HepG2 (cell line): ENCODE data around the gene EPB41. TPM values are rescaled to one million over a fixed set of nuclear protein-coding genes. Genes with fewer than 3 reads are reported as not detected.

ENCODE experiments used
- ARNT ChIP-seq: fragments of 450-650 bp; IDR thresholded peaks from 2 replicates; pipeline ENCODE4 v1.6.1; 2017
- CBX1 ChIP-seq: IDR thresholded peaks from one replicate; pipeline ENCODE4 v1.6.1; 2016; ENCODE audit warnings: antibody characterized with exemption, low read depth
- CREBL2 ChIP-seq: sonication (generic); formaldehyde crosslinking; IDR thresholded peaks from 2 replicates; pipeline ENCODE4 v1.8.1; 2023; ENCODE audit warnings: missing genetic modification reagents, mild to moderate bottlenecking, borderline replicate concordance
- DZIP1 ChIP-seq: sonication (generic); formaldehyde crosslinking; IDR thresholded peaks from 2 replicates; pipeline ENCODE4 v1.5.0; 2020; ENCODE audit warnings: mild to moderate bottlenecking, missing genetic modification reagents
- FIP1L1 ChIP-seq: fragments of 200-400 bp; formaldehyde crosslinking; IDR thresholded peaks from 2 replicates; pipeline ENCODE4 v1.6.1; 2018; ENCODE audit warnings: low read depth, mild to moderate bottlenecking, low read length, moderate library complexity, borderline replicate concordance; ENCODE audit not compliant: insufficient read depth
- GMEB2 ChIP-seq: IDR thresholded peaks from 2 replicates; pipeline ENCODE4 v1.6.1; 2016; ENCODE audit warnings: missing biosample characterization, missing genetic modification reagents, low read depth
- KLF15 ChIP-seq: sonication (generic); formaldehyde crosslinking; IDR thresholded peaks from 2 replicates; pipeline ENCODE4 v1.8.1; 2023; ENCODE audit warnings: borderline replicate concordance, mild to moderate bottlenecking, inconsistent platforms, missing genetic modification reagents, mixed read lengths
- MAFG ChIP-seq: sonication (generic); formaldehyde crosslinking; IDR thresholded peaks from 2 replicates; pipeline ENCODE4 v1.5.1; 2020; ENCODE audit warnings: mild to moderate bottlenecking, missing genetic modification reagents
- NBN ChIP-seq: fragments of 450-650 bp; conservative IDR thresholded peaks from 2 replicates; pipeline ENCODE4 v1.6.1; 2017
- RAD51 ChIP-seq: fragments of 450-650 bp; IDR thresholded peaks from 2 replicates; pipeline ENCODE4 v1.6.1; 2016; ENCODE audit warnings: borderline replicate concordance
- RARA ChIP-seq: IDR thresholded peaks from 2 replicates; pipeline ENCODE4 v1.6.1; 2016; ENCODE audit warnings: missing genetic modification reagents, missing compliant biosample characterization
- RFX1 ChIP-seq: fragments of 450-650 bp; IDR thresholded peaks from 2 replicates; pipeline ENCODE4 v1.6.1; 2017
- SNAI1 ChIP-seq: sonication (generic); formaldehyde crosslinking; IDR thresholded peaks from 2 replicates; pipeline ENCODE4 v1.5.0; 2020; ENCODE audit warnings: mild to moderate bottlenecking, missing genetic modification reagents, borderline replicate concordance
- TEAD3 ChIP-seq: optimal IDR thresholded peaks from 2 replicates; pipeline ENCODE3; 2016; ENCODE audit warnings: borderline replicate concordance
- ZBTB3 ChIP-seq: sonication (generic); formaldehyde crosslinking; IDR thresholded peaks from 2 replicates; pipeline ENCODE4 v1.4.0; 2020; ENCODE audit warnings: low read depth, mild to moderate bottlenecking, moderate library complexity, missing genetic modification reagents, borderline replicate concordance
- ZNF143 ChIP-seq: sonication (generic); formaldehyde crosslinking; IDR thresholded peaks from 2 replicates; pipeline ENCODE4 v1.4.0; 2020; ENCODE audit warnings: missing genetic modification reagents
- ZNF33B ChIP-seq: sonication (generic); formaldehyde crosslinking; IDR thresholded peaks from 2 replicates; pipeline ENCODE4 v1.5.1; 2020; ENCODE audit warnings: mild to moderate bottlenecking, missing genetic modification reagents
- ZNF670 ChIP-seq: sonication (generic); formaldehyde crosslinking; IDR thresholded peaks from 2 replicates; pipeline ENCODE4 v1.8.0; 2022; ENCODE audit warnings: mild to moderate bottlenecking, missing genetic modification reagents, borderline replicate concordance
- ZNF780A ChIP-seq: sonication (generic); formaldehyde crosslinking; IDR thresholded peaks from 2 replicates; pipeline ENCODE4 v1.8.0; 2022; ENCODE audit warnings: mild to moderate bottlenecking, missing genetic modification reagents, moderate library complexity
- ZSCAN31 ChIP-seq: sonication (generic); formaldehyde crosslinking; IDR thresholded peaks from 2 replicates; pipeline ENCODE4 v1.5.0; 2020; ENCODE audit warnings: low read depth, mild to moderate bottlenecking, missing genetic modification reagents
- polyA plus RNA-seq, 8 experiments: library from polyadenylated mRNA; depleted of rRNA in 3 of 8; stranded (reverse) in 7 of 8; unstranded in 1 of 8; fragments of >200 nt; fragmentation: Illumina TruSeq in 4 of 8; extraction: Trizol in 4 of 8; gene quantifications; 2 replicates each; pipeline versions ENCODE4 v1.2.1 to v1.2.3, GENCODE V29; 2011 to 2016; ENCODE audit warnings: low read depth in 4 of 8, missing spikeins in 1 of 8, mixed read lengths in 1 of 8; ENCODE audit not compliant: insufficient read depth in 1 of 8
- total RNA-seq, 5 experiments: library from RNA; depleted of rRNA; stranded (reverse); fragments of >200 nt; fragmentation: Illumina TruSeq; extraction: Trizol; gene quantifications; 2 replicates each; pipeline ENCODE4 v1.2.3, GENCODE V29; 2016; ENCODE audit warnings: low read depth in 1 of 5

Gene EPB41
- total and polyA plus RNA-seq, 2 of the 13 experiments (the other 11 are each of a cell fraction or from before 2014, with no cell fraction given): 34.5 to 46.7 TPM

DNA sequence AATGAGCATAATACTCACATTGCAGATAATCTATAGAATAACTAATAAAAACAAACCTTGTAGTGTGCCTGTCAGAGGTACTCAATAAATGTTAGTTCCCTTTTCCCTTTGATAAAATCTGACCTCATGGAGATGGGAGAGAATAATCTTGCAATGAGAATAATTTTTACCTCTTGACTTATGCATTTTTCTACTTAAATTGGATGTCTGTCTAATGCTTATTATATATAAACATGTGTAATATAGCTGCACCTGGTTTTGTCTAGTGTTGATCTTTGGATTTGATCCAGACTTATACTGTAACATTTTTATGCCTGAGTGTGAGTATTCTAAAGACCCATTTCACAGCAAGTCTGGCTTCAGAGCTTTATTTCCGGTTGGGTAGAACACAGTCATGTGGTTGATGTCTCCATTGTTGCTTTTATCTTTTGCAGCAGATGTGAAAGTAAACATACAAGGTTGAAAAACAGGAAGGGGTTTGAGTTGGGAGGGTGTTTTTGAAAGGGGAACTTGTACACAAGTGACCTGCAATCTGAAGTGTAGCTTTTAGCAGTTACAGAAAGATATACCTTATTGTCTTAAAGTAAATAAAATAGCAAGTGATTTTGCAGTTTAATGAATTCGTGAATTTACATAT, 12.4 kb downstream of the EPB41 start (continued):
- TF ChIP-seq DZIP1 (no peak), ZNF670 (CRISPR knock-in tag) (no peak), ZNF780A (CRISPR knock-in tag) (no peak), SNAI1 (CRISPR knock-in tag) (no peak), RFX1 (no peak), ARNT (no peak), FIP1L1 (no peak), CREBL2 (CRISPR knock-in tag) (no peak), ZSCAN31 (no peak), RARA (CRISPR knock-in tag) (peak; percentile 37; the same call in 1 of the 2 replicates), GMEB2 (no peak), ZNF33B (CRISPR knock-in tag) (no peak), ZBTB3 (CRISPR knock-in tag) (no peak), CBX1 (no peak), KLF15 (CRISPR knock-in tag) (no peak), TEAD3 (CRISPR knock-in tag) (no peak), RAD51 (no peak), MAFG (no peak), NBN (no peak), ZNF143 (CRISPR knock-in tag) (no peak)
